Measurements from ENCODE around the gene NUCB2.

GRCh38 chr11:17263769-17264168 is 12.8 kb upstream of the NUCB2 start:
- TF ChIP-seq CTCF (IDR thresholded peaks at IDR 0.05) = no peak
- no peak for TF ChIP-seq ZFX (IDR thresholded peaks at IDR 0.05; ENCODE audit: borderline replicate concordance)
